Activated T-cell treated with anti-CD3 and anti-CD28 coated beads, Interleukin-2, amount 50 U/mL, for 1 hour (primary cell): Measurements from ENCODE around the gene GPRIN1.

Experiments used
- DNase-seq: peaks from one replicate; pipeline ENCODE4 v3.0.0-alpha.2; 2020

The GPRIN1 gene

GRCh38 chr5:176609724-176610434 lies at the start of gene GPRIN1:
TSS of gene GPRIN1 (minus strand) at chr5:176610156. CDS start at chr5:176599834, 10,322 bp downstream.
- peak; percentile 65 for DNase-seq

DNA sequence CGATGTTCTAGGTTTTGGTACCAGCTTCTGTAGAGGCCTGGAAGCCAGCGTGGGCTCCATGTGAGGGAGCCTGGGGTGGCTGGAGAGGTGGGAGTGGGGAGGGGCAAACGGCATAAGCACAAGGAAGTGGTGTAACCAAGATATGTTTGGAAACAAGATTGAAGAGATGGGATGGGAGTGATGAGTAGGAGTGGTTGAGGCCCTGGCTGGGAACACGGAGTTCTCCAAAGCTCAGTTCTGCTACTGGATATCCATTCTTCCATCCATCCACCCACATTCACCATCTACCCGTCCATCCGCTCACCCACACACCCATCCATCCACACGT lies 49.5 kb upstream of the GPRIN1 start:
- no peak for DNase-seq

GRCh38 chr5:176658817-176659511 lies 49.0 kb upstream of the GPRIN1 start:
- no peak for DNase-seq

- DNase-seq = peak; percentile 70
Observed at GRCh38 chr5:176658007-176658599, 48.1 kb upstream of the GPRIN1 start.

GRCh38 chr5:176656467-176656990 lies 46.6 kb upstream of the GPRIN1 start:
- no peak for DNase-seq

DNA sequence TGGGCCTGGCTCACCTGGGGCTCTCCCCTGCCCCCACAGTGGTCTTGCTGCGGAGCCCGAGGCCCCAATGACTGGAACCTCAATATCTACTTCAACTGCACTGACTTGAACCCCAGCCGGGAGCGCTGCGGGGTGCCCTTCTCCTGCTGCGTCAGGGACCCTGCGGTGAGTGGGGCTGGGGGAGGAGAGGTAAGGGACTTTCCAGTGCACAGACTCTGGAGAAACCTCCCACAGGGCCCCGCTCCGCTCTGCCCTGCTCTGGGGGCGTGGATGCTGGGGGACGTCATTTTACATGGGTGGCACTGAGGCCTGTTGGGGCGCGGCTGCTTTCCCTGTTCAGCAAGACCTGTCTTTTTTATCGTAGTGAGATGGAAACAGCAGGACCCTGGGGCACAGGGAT lies 44.9 kb upstream of the GPRIN1 start:
- DNase-seq = no peak

GRCh38 chr5:176653401-176654385 lies 43.7 kb upstream of the GPRIN1 start:
- DNase-seq = peak; percentile 43

- DNase-seq = no peak
Observed at GRCh38 chr5:176652136-176652535, 42.2 kb upstream of the GPRIN1 start.

GRCh38 chr5:176651472-176651980 lies 41.6 kb upstream of the GPRIN1 start:
- no peak for DNase-seq

- no peak for DNase-seq
Observed at GRCh38 chr5:176650354-176650884, 40.5 kb upstream of the GPRIN1 start.

- peak; percentile 45 for DNase-seq
Observed at GRCh38 chr5:176648474-176649194, 38.7 kb upstream of the GPRIN1 start.

GRCh38 chr5:176647843-176648473 lies 38.0 kb upstream of the GPRIN1 start:
- DNase-seq = peak; percentile 39

DNA sequence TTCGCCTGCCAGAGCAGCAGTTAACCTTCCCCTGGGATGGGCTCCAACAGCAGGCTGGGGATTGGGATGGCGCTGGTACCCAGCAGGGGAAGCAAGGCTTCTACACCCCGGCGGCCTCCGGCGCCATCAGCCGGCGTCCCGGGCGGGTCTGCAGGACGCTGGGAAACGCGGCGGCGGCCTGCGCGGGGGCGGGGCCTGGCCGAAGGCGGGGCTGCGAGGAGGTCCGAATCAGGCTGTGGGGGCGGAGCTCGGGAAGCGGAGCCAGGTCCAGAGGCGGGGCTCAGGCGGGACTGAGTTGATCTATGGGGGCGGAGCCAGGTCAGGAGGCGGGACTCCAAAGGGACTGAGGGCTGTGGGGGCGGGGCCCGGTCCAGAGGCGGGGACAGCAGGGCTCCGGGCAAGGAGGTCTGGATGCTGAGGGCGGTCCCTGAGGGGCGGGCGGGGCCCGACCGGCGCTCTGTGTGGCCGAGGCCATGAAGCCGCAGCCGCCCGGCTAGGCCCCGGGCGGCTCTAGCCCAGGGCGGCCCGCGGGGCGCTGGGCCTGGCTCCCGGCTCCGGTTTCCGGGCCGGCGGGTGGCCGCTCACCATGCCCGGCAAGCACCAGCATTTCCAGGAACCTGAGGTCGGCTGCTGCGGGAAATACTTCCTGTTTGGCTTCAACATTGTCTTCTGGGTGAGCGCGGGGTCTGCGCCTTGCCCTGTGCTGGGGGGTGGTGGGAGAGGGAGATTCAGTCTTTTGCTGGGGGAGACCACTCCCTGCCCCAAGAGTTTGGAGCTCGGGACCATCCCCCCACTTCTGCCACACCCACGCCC lies 37.3 kb upstream of the GPRIN1 start, which contains the start of gene TSPAN17:
TSPAN17 (plus strand) TSS at position 455 of the 813 bp plus-strand sequence; CDS start at position 587, 132 bp downstream.
- peak; percentile 99 for DNase-seq

- DNase-seq = no peak
Observed at GRCh38 chr5:176646707-176647029, 36.7 kb upstream of the GPRIN1 start.

DNA sequence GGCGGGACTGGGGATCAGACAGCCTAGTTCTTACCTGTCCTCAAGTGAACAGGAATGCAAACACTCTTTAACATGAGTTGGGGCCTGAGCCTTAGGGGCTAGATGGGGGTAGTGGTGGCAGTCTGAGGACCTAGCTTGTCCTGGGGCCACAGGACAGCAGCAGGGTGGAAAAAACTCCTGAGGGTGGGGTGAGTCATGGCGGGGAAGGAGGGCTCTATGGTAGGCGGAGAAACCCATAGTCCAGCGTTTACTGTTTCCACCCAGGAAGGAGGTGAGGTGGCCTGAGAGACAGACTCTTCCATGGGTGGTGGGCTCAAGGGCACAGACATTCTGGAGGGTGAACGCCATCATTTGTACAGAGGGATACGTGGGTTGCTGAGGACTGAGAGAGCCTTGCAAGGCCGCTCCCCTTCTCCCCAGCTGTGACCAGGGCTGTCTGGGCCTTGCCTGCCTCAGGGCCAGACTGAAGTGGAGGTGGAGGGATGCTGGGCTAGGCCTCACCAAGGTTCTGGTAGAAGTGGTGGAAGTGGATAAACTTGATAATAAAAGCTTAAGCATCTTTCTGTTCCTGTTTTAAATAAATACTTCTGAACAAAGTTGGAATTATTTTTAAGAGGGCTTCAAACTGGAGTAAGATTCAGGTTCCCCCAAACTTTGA lies 36.2 kb upstream of the GPRIN1 start:
- DNase-seq = no peak

DNA sequence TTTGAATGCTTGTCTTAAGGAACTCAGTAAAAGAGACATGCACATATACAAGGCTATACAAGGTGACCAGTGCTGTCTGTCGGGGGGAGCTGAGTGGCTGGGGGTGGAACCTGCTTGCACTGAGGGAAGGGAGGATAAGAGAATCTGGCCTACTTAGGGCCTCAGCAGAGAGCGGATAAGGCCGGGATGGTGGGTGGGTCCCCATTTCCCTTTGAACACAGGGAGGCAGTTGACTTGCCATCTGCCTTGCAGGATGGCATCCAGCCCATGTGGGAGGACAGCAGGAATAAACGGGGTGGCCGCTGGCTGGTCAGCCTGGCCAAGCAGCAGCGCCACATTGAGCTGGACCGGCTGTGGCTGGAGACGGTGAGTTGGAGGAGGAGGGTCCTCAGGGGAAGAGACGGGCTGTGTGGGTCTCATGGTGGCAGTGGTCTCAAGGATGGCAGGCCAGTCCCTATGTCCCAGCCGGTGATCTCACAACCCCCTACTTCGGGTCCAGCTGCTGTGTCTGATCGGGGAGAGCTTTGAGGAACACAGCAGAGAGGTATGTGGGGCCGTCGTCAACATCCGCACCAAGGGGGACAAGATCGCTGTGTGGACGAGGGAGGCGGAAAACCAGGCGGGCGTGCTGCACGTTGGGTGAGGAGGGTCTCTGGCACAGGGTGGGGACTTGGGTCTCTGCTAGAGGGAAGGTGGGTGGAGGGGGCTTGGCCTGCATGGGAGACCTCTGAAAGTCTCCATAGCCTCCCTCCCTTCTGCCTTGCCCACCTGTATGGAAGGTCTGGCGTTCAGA lies 35.1 kb upstream of the GPRIN1 start:
- DNase-seq = no peak

DNA sequence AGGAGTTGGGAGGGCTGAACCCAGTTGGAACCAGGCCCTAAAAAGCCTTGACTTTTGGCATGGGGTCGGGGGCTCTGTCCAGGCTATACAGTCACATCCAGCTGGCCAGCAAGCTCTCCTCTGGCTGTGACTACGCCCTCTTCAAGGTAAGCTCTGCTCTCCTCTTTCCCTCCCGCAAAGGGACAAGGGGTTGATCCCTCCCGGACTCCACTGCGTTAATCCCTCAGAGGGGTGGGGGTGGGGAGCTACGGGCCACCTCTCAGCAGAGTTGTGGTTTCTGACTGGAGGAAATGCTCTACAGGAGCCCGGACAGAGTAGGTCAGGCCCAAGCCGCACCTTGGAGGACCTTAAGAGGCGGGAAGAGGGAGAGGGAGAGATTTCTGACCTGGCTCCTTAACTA lies 34.3 kb upstream of the GPRIN1 start:
- no peak for DNase-seq

GRCh38 chr5:176643491-176644219 lies 33.7 kb upstream of the GPRIN1 start:
- no peak for DNase-seq
